GDM1 (cell line): ENCODE results near the gene MRPS23.
A peak's percentile ranks its signal among the peaks of the same experiment; 100 is the strongest.

Experiments used
- DNase-seq: peaks from one replicate; lab custom pipeline; 2025; lab: John Stamatoyannopoulos, UW

Gene MRPS23

GRCh38 chr17:57838453-57838852 is 11.4 kb downstream of the MRPS23 start:
- DNase-seq, result no peak

- DNase-seq, result no peak
These were observed 14.4 kb downstream of the MRPS23 start for GRCh38 chr17:57835333-57835900.

DNA sequence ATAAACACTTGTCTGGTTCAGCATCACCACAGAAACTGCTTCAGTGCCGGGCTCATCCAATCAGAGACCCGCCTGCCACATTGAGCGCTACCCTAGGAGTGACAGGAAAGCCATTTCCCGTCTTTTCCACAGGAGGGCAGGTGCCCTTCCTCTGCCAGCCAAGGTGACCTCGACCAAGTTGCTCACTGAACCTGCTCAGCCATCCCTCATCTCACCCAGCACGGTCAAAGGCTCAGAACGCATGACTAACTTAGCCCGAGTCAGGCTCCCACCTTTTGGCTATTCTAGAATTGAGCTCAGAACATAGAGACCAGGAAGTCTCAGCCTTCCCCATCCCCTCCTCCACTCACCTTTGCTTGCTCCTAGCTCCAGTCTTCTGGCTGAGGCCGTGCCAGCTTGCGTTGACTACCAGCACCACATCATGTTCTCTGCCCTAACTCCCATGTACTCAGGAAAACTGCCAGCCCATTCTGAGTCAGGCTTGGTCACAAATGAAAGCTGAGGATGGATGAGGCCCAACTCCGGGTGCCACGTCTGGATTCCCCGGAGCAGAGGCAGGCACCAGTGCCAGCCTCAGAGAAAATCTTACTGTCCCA is 15.6 kb downstream of the MRPS23 start:
- DNase-seq, result no peak

GRCh38 chr17:57833179-57833939 is 16.5 kb downstream of the MRPS23 start:
- peak; percentile 49 for DNase-seq

DNA sequence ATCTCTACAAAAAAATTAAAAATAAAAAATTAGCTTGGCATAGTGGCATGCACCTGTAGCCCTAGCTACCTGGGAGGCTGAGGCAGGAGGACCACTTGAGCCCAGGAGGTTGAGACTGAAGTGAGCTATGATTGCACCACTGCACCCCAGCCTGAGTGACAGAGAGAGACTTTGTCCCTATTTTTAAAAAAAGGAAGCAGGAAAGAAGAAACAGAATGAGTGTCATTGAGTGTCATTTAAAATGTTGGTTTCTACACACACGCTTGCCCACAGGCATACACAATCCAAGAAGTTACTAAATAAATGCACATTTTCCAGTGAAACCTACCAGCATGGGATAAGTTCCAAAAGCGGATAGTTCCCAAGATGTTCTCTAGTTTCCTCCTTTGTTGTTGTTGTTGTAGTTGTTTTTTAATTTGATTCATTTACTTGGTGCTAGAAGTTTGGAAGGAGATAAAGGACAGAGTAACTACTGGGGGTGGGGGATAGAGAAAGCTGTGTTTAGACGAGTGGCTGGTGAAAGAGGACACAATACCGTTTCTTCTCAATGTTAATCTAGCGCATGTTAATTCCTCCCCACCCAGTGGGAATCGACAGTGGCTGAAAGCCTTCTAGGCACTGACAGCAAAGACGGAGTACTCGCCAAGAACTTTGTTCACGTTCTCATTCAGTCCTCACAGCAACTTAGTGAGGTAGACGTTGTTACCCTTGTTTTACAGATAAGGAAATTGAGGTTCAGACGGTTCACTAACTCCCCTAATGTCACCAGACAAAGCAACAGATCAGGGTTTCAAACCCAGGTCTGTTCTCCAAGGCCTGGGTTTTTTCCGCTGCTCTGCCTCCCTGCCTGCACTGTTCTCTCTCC is 17.3 kb downstream of the MRPS23 start:
- DNase-seq, result no peak

- DNase-seq, result no peak
These were observed 19.0 kb downstream of the MRPS23 start for GRCh38 chr17:57830880-57831279.

DNA sequence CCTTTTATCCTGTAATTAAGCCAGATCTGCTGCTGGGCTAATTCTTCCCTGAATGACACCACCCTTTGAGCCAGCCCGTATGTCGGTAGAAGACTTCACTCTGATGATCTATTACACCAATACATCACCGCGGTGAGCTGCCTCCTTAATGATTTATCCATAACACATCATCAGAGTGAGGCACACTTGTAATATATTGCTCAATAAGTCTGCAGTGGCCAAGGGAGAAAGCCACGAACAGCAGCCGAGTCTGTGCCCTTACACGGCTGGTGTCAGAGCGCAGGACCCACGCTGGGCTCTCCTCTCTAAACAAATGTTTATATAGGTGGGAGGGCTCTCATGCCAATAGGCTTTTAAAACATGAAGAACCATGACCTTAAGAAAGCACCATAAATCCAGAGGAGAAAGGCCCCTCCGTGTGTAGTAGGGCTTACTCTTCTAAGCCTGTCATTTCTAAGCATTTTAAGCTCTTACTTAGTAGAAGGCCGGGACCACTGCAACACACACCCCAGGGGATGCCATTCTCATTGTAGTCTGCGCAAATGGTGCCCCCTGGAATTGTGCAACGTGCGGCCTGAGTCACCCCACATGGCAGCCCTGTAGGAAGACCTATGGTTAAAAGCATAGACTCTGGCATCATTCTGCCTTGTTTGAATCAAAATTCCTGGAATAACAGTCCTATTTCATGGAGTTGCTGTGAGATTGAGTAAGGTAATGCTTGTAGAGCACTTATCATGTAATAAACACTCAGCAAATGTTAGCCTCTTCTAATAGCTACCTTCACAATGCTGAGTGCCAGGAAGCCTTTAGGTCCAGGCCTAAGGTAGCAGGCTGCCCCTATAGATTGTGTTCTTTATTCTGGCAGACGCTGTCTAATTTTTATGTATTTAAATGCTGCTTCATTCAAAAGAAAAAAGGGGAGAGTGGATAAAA is 26.1 kb downstream of the MRPS23 start:
- DNase-seq, result no peak

DNA sequence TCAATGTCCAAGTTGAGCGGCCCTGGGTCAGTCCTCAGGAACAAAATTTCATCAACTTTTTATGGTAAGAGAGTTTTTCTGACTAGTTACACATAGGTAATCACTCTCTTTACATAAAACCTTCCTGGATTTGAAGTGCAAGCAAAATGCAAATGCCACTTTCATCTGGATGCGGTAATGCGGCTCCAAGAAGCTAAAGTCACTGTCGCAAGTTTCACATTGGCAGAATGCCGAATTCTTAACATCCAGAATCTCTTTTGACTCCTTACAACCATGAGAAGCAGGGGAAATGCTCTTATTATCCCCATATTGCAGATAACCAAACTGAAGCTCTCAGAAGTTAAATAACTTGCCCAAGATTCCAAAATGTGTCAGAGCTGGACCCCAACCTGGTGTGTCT is 30.0 kb downstream of the MRPS23 start:
- DNase-seq, result no peak

GRCh38 chr17:57819285-57819684 is 30.6 kb downstream of the MRPS23 start:
- no peak for DNase-seq

- no peak for DNase-seq
These were observed 31.8 kb downstream of the MRPS23 start for GRCh38 chr17:57818066-57818465.

GRCh38 chr17:57817299-57817698 is 32.5 kb downstream of the MRPS23 start:
- DNase-seq, result no peak

DNA sequence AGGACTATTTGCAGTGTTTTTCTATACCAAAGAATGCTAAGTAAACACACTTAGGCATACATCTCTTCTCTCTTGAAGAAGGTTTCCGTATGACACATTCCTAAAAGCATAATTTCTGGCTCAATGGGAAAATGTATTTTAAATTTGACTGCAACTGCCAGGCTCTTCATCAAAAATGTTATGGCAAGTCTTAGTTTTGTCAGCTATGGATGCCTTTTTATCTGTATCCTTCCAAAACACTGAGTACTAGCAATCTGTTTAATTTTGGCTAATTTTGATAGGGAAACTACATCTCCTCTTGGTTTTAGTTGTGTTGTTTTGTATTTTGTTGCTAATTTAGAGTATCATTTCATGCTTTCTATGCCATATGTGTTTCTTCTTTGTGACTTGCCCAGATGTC is 35.4 kb downstream of the MRPS23 start:
- DNase-seq, result no peak

- peak; percentile 50 for DNase-seq
These were observed 38.1 kb downstream of the MRPS23 start for GRCh38 chr17:57811638-57812280.

- peak; percentile 72 for DNase-seq
These were observed 38.9 kb downstream of the MRPS23 start for GRCh38 chr17:57810721-57811637.

DNA sequence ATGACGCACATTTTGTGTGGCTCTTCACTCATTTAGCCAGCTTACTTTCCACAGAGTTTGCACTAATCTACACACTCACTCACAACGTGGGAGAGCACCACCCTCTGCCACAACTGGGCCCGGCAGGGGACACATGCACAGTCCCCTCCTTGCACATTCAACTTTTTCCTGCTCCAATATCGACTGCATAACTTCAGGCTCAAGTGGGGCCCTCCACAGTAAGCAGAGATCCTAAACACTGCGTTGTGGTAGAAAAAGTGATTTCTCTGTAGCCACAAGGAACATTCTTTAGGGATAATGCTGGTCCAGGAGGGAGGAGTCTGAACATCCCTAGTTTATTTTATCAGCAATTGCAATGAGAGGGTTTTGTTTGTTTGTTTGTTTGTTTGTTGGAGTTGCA is 40.0 kb downstream of the MRPS23 start:
- no peak for DNase-seq

DNA sequence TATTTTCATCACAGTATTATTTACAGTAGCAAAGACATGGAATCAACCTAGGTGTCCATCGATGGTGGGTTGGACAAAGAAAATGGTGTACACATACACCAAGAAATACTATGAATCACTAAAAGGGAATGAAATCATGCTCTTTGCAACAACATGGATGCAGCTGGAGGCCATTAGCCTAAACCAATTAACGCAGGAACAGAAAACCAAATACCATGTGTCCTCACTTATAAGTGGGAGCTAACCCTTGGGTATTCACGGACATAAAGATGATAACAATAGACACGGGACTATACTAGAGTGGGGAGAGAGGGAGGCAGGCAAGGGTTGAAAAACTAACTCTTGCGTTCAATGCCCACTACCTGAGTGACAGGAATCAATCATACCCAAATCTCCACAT is 41.0 kb downstream of the MRPS23 start:
- DNase-seq, result no peak

DNA sequence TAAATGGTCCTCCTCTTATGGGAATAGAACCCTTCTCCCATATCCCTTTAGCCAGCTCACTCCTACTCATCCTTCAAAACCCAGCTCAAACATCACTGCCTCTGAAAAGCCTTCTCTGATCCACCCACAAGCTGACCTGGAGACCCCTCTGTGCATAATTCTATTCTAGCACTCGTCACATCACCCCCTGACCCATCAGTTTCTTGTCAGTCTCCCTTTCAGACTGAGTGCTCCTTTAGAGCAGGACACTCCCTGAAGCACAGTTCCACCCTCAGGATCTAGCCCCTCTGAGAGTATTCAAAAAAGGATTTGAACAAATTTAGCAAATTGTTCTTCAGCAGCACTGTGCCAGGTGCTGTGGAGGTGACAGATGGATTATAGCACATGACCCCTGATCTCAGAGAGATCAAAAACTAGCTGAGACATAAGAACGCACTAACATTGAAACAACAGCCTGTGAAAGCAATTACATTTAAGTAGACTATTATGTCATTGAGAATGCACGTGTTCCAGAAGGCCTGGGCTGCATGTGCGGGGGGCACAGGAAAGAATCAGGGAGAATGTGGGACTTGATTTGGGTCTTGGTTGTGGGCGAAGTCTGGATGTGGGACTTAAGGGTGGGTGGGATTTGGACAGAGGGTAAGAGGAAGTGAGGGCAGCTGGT is 43.5 kb downstream of the MRPS23 start:
- DNase-seq, result no peak

GRCh38 chr17:57803021-57803420 is 46.8 kb downstream of the MRPS23 start:
- no peak for DNase-seq

DNA sequence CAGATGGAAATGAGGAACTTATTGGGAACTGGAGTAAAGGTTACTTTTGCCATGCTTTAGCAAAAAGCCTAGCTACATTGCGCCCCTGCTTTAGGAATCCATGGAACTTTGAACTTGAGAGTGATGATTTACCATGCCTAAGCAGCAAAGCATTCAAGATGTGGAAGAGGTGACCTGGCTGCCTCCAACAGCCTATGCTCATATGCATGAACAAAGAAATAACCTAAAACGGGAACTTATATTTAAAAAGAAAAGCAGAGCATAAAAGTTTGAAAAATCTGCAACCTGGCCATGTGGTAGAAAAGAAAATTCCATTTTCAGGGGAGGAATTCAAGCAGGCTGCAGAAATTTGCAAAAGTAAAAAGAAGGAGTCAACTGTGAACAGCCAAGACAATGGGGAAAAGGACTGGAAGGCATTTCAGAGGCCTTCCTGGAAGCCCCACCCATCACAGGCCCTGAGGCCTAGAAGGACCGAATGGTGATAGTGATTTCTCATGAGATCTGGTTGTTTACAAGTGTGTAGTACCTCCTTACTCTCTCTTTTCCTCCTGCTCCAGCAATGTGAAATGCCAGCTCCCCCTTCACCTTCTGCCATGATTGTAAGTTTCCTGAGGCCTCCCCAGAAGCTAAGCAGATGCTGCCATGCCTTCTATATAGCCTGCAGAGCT is 48.7 kb downstream of the MRPS23 start:
- no peak for DNase-seq
